ENCODE measurements around the gene COPS6. TPM values are rescaled to one million over a fixed set of nuclear protein-coding genes. Genes with fewer than 3 reads are reported as not detected.

The COPS6 gene
- 36.6 and 72.5 TPM in 2 replicates for total RNA-seq

DNA sequence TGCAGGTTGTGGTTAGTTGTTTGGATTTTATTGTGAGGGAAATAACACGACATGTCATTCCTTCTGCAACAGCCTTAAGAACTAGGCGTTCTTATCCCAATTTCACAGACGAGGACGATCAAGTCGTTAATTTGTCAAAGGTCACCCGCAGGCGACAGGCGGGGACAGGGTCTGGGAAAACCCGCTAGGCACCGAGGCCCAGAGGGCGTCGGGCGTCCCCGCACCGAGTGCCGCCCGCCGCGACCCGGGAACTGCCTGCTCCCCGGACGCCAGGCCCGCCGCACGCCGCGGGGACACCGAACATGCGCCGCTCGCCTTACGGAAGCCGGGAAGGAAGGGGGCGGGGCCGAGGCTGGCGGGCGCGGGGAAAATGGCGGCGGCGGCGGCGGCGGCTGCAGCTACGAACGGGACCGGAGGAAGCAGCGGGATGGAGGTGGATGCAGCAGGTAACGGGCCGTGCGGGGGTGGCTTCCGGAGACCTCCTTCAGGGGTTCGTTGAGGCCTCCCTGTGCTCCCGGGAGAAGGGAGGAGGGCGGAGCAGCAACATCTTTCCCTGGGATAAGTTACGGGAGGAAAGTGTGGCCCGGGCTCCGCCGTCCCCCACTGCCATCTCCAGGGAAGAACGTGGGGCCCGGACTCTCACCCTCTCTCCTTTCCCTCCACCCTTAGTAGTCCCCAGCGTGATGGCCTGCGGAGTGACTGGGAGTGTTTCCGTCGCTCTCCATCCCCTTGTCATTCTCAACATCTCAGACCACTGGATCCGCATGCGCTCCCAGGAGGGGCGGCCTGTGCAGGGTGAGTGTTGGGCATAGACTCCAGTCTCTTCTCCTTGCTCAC, at the start of gene COPS6:
COPS6 (plus strand) TSS at position 349 of the 837 bp plus-strand sequence; CDS start at position 371, 22 bp downstream.
- no peak for DNase-seq (ENCODE audit: low read depth)

GRCh38 chr7:100040575-100040974, 48.2 kb upstream of the COPS6 start:
- no peak for DNase-seq (ENCODE audit: low read depth)

- peak; percentile 21 for DNase-seq (ENCODE audit: low read depth)
These were observed 44.1 kb upstream of the COPS6 start for GRCh38 chr7:100044718-100045117.

GRCh38 chr7:100048680-100049079, 40.1 kb upstream of the COPS6 start:
- DNase-seq (ENCODE audit: low read depth): no peak

GRCh38 chr7:100049441-100050291, 39.1 kb upstream of the COPS6 start, which contains the start of gene ZSCAN21:
Gene ZSCAN21 (plus strand): TSS chr7:100049774. CDS start chr7:100057007, 7,233 bp downstream.
- DNase-seq (ENCODE audit: low read depth): peak; percentile 67

- DNase-seq (ENCODE audit: low read depth): no peak
These were observed 37.2 kb upstream of the COPS6 start for GRCh38 chr7:100051611-100052010.

- DNase-seq (ENCODE audit: low read depth): peak; percentile 44
These were observed 35.6 kb upstream of the COPS6 start for GRCh38 chr7:100053215-100053614.

- DNase-seq (ENCODE audit: low read depth): no peak
These were observed 31.8 kb upstream of the COPS6 start for GRCh38 chr7:100057006-100057405.

DNA sequence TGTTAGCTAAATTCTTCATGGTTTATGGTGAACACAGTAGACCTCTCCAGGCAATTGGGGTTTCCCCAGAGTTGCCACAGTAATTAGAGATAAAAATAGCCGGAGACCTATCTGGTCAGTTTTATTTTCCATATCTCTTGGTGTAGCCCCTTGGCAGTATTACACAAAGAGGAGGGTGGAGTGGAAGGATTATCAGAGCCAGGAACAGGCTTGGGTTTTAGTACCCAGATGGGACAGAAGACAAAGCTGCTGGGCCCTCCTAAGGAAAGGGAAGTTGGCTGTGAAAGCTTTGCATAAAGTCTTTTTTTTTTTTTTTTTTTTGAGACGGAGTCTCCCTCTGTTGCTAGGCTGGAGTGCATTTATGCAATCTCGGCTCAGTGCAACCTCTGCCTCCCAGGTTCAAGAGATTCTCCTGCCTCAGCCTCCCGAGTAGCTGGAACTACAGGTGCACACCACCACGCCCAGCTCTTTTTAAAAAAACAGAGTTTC, 29.5 kb upstream of the COPS6 start:
- DNase-seq (ENCODE audit: low read depth): no peak

DNA sequence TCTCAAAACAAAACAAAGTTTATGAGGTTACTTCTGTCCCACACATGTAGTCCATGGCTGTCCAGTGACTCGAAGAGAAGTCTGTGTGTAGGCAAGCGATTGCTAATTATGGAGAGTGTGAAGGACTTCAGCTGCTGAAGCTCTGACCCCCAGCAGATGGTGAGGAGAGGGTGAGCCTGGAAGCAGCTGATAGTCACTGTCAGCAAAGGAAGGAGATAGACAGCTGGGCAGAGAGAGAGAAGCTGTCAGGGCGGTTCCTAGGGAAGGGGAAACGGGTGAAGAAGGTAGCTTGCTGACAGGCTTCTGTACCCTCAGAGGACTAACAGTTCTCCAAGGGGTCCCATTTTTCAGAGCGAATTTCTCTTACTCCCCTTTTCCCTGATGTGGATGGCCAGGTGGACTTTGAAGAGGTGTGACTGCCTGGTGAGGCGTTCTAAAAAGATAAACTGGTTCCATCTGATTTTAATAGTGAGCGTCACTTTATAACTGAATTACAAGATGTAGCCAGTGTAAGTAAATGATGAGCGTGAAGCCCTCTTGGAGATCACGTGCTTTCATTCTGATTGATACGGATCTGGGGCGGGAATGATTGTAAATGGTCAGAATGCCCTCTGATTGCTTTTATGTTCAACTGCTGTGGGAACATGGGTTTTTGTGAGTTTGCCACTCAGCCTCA, 27.1 kb upstream of the COPS6 start:
- DNase-seq (ENCODE audit: low read depth): no peak

DNA sequence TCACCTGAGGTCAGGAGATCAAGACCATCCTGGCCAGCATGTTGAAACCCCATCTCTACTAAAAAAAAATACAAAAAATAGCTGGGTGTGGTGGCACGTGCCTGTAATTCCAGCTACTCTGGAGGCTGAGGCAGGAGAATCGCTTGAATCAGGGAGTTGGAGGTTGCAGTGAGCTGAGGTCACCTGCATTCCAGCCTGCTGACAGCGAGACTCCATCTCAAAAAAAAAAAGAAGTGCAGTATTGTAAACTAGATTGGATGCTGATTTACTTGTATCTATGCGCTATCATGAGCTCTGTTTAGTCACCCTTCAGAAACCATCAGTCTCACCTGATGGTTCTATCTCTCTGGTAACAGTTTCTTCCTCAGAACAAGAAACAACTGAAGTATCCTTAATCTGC, 25.4 kb upstream of the COPS6 start:
- DNase-seq (ENCODE audit: low read depth): no peak

DNA sequence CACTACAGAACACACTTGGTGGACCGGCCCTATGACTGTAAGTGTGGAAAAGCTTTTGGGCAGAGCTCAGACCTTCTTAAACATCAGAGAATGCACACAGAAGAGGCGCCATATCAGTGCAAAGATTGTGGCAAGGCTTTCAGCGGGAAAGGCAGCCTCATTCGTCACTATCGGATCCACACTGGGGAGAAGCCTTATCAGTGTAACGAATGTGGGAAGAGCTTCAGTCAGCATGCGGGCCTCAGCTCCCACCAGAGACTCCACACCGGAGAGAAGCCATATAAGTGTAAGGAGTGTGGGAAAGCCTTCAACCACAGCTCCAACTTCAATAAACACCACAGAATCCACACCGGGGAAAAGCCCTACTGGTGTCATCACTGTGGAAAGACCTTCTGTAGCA, 24.6 kb upstream of the COPS6 start:
- DNase-seq (ENCODE audit: low read depth): no peak

- DNase-seq (ENCODE audit: low read depth): peak; percentile 19
These were observed 23.1 kb upstream of the COPS6 start for GRCh38 chr7:100065452-100066186.

DNA sequence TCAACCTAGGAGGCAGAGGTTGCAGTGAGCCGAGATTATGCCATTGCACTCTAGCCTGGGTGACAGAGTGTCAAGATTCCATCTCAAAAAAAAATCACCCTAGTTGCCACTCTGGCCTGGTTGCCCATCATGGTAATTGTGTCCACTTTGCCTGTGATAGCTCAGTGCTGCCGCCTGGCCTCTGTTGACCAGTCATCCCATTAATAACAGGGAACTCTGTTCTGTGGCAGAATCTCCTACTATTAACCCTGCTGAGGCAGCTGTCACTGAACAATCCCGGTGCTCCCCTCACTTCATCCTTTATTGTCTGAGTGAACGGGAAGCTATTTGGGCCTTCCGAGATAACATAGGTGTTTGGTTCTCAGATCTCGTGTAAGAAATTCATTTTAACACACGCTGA, 21.8 kb upstream of the COPS6 start:
- no peak for DNase-seq (ENCODE audit: low read depth)

DNA sequence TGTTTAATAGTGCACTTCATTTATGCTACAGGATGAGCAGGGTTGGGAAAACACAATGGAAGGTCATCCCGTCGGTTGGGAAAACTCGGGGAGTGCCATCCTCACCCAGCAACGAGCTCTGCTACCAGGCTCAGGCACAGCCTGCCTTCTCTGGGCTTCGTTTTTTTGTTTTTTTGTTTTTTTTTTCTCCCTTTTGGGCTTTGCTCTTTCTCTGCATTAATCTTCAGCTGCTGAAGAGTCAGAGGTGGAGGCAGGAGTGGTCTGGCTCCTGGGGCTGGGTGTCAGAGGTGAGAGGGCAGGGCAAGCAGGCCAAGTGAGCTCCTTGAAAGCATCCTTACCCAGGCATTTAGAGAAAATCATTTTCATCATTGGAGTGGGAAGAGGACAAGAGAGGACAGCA, 18.8 kb upstream of the COPS6 start:
- no peak for DNase-seq (ENCODE audit: low read depth)

DNA sequence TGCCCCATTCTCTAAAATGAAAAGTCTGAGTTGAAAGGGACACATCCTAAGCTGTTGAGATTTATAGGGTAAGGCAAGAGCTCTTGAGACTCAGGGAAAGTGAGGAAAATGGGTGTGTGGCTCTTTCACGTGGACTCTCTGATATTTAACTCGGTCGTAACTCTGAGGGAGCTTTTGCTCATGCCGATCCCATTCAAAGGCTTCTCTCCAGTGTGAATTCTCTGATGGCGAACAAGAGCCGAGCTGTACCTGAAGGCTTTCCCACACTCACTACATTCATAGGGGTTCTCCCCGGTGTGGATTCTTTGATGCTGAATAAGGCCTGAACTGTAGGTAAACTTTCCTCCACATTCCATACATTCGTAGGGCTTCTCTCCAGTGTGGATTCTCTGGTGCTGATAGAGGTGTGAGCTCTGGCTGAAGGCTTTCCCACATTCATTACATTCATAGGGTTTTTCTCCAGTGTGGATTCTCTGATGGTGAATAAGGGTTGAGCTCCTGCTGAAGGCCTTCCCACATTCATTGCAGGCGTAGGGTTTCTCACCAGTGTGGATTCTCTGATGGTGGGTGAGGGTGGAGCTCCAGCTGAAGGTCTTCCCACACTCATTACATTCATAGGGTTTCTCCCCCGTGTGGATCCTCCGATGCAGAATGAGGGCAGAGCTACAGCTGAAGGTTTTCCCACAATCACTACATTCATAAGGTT, 17.6 kb upstream of the COPS6 start:
- no peak for DNase-seq (ENCODE audit: low read depth)

GRCh38 chr7:100072462-100072861, 16.3 kb upstream of the COPS6 start:
- DNase-seq (ENCODE audit: low read depth): no peak

DNA sequence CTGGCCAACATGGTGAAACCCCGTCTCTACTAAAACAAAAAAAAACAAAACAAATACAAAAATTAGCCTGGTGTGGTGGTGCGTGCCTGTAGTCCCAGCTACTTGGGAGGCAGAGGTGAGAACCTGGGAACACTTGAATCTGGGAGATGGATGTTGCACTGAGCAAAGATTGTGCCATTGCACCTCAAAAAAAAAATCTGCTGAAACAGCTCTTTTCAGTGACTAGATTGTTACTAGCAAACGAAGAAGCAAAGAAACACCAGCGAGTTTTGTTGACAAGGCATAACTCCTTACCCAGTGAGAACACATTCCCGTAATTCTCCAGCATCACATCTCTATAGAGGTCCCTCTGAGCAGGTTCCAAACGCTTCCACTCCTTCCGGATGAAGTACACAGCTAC, 13.9 kb upstream of the COPS6 start:
- DNase-seq (ENCODE audit: low read depth): no peak

DNA sequence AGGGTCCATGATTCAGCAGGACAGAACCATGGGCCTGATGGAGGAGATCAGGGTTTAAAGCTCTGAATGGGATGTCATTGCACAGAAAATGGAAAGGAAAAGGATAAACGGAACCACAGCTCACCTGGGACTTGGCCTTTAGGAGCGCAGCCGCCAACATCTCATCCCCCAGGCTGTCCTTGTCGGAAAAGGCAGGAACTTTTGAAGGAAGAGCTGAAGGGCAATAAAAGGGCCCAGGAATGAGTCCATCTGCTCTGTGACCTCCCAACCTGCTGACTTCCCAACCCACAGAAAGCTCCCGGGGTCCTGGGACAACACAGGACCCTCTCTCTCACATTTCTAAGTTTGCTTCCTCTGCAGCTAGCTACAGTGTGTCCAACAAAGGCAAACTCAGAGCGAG, 13.4 kb upstream of the COPS6 start:
- no peak for DNase-seq (ENCODE audit: low read depth)

DNA sequence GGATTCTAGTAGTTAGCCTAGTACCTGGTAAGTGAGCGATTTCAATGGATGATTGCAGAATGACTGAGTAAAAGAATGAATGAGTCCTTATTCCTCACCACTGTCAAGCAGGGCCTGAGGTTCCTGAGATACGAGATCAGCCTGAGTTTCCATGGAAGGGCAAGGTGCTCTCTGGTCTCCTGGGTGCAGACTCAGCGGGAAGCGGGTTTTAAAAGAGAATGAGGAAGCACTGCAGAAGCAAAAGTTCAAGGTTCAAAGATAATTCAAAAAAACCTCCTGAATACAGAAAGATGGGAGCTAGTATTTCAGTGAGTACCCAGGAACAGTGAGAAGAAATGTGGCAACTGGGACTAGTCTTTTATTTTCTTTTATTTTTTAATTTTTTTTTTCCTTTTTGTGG, 11.6 kb upstream of the COPS6 start:
- DNase-seq (ENCODE audit: low read depth): no peak

Measured in renal cortical epithelial cell (primary cell).